Spleen (tissue), 7 donors: ENCODE data around the gene KCNJ14.

Experiments
- POLR2AphosphoS5 ChIP-seq, 3 donors: sonication (generic); formaldehyde crosslinking; IDR thresholded peaks; one replicate each; pipeline ENCODE4 v1.5.1; 2017; ENCODE audit warnings: antibody characterized with exemption in 3 of 3
- TF ChIP-seq, protein P1 (sequence below), 11 experiments: fragments of 200-600 bp in 7 of 11; fragments of 450-650 bp in 4 of 11; sonication (generic) in 4 of 11; IDR thresholded peaks in 8 of 11; conservative IDR thresholded peaks in 3 of 11; 1 replicate in 7 of 11; 2 replicates in 4 of 11; pipeline versions ENCODE4 v1.4.0 to v1.8.0; 2016 to 2021; ENCODE audit warnings: antibody characterized with exemption in 11 of 11, inconsistent platforms in 4 of 11, mild to moderate bottlenecking in 1 of 11
- donor health status: DM: no; HTN: no; CAD: no; lungs with moderate emphysema.
- donor health status: DM: no; HTN: no; CAD: no.
- donor health status: DM: no; HTN: no; CAD: no.

- TF ChIP-seq, protein P1, sequence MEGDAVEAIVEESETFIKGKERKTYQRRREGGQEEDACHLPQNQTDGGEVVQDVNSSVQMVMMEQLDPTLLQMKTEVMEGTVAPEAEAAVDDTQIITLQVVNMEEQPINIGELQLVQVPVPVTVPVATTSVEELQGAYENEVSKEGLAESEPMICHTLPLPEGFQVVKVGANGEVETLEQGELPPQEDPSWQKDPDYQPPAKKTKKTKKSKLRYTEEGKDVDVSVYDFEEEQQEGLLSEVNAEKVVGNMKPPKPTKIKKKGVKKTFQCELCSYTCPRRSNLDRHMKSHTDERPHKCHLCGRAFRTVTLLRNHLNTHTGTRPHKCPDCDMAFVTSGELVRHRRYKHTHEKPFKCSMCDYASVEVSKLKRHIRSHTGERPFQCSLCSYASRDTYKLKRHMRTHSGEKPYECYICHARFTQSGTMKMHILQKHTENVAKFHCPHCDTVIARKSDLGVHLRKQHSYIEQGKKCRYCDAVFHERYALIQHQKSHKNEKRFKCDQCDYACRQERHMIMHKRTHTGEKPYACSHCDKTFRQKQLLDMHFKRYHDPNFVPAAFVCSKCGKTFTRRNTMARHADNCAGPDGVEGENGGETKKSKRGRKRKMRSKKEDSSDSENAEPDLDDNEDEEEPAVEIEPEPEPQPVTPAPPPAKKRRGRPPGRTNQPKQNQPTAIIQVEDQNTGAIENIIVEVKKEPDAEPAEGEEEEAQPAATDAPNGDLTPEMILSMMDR (IDR thresholded peaks at IDR 0.05 in 8 of 11, conservative IDR thresholded peaks at IDR 0.05 in 3 of 11) = peak; percentile 79 to 98 (median 94)
- TF ChIP-seq POLR2AphosphoS5 (IDR thresholded peaks at IDR 0.05) = peak in 2 of 3 donors; percentile 51 to 57
Measured at GRCh38 chr19:48489608-48490216, 34.3 kb downstream of the KCNJ14 start.
